Stimulated activated CD8-positive, alpha-beta memory T cell treated with anti-CD3 and anti-CD28 coated beads, Interleukin-4, amount 100 ng/mL, for 4 hours (primary cell): ENCODE results near the gene MAN1C1.
A peak's percentile ranks its signal among the peaks of the same experiment; 100 is the strongest.

Experiments
- DNase-seq, 2 donors: peaks; one replicate each; pipeline ENCODE4 v3.0.0-alpha.2; 2020; ENCODE audit warnings: low read depth in 2 of 2, low spot score in 1 of 2

The MAN1C1 gene

GRCh38 chr1:25774206-25774803, 157.7 kb downstream of the MAN1C1 start:
- no peak for DNase-seq

GRCh38 chr1:25774921-25775771, 158.6 kb downstream of the MAN1C1 start:
- peak; percentile 64 to 76 for DNase-seq

GRCh38 chr1:25779388-25779787, 162.8 kb downstream of the MAN1C1 start:
- DNase-seq = no peak

- DNase-seq = no peak
These were observed 163.3 kb downstream of the MAN1C1 start for GRCh38 chr1:25779894-25780293.

- no peak for DNase-seq
These were observed 163.9 kb downstream of the MAN1C1 start for GRCh38 chr1:25780318-25781129.

- no peak for DNase-seq
These were observed 164.5 kb downstream of the MAN1C1 start for GRCh38 chr1:25781130-25781433.

- DNase-seq = no peak
These were observed 166.1 kb downstream of the MAN1C1 start for GRCh38 chr1:25782608-25783201.

- no peak for DNase-seq
These were observed 168.0 kb downstream of the MAN1C1 start for GRCh38 chr1:25784575-25785051.

- DNase-seq = no peak
These were observed 168.9 kb downstream of the MAN1C1 start for GRCh38 chr1:25785333-25786067.

- no peak for DNase-seq
These were observed 170.5 kb downstream of the MAN1C1 start for GRCh38 chr1:25786887-25787759.

GRCh38 chr1:25787760-25788166, 171.2 kb downstream of the MAN1C1 start:
- no peak for DNase-seq

GRCh38 chr1:25790472-25790871, 173.9 kb downstream of the MAN1C1 start:
- no peak for DNase-seq

GRCh38 chr1:25792115-25792514, 175.5 kb downstream of the MAN1C1 start:
- no peak for DNase-seq

- no peak for DNase-seq
These were observed 177.1 kb downstream of the MAN1C1 start for GRCh38 chr1:25793585-25794170.

GRCh38 chr1:25794325-25794724, 177.7 kb downstream of the MAN1C1 start:
- no peak for DNase-seq

GRCh38 chr1:25795211-25795610, 178.6 kb downstream of the MAN1C1 start:
- DNase-seq = no peak

- DNase-seq = no peak
These were observed 179.6 kb downstream of the MAN1C1 start for GRCh38 chr1:25795946-25796810.

GRCh38 chr1:25796811-25797458, 180.3 kb downstream of the MAN1C1 start:
- DNase-seq = peak; percentile 61 to 84
